HEK293 (cell line): Measurements from ENCODE around the gene CACNA2D3.

Source experiments
- AEBP2 ChIP-seq: fragments of 450-650 bp; formaldehyde crosslinking; IDR thresholded peaks from 2 replicates; pipeline ENCODE4 v1.5.1; 2016; ENCODE audit warnings: missing biosample characterization, missing genetic modification characterization, borderline replicate concordance
- MZF1 ChIP-seq: fragments of 450-650 bp; formaldehyde crosslinking; IDR thresholded peaks from 2 replicates; pipeline ENCODE4 v1.5.1; 2017; ENCODE audit warnings: missing biosample characterization, missing genetic modification characterization, borderline replicate concordance
- REST ChIP-seq: fragments of 450-650 bp; formaldehyde crosslinking; IDR thresholded peaks from 2 replicates; pipeline ENCODE4 v1.5.1; 2016; ENCODE audit warnings: missing biosample characterization, missing genetic modification characterization
- ZNF404 ChIP-seq: fragments of 450-650 bp; formaldehyde crosslinking; IDR thresholded peaks from 2 replicates; pipeline ENCODE4 v1.5.1; 2017; ENCODE audit warnings: missing biosample characterization, missing genetic modification characterization
- ZNF423 ChIP-seq: fragments of 450-650 bp; formaldehyde crosslinking; IDR thresholded peaks from 2 replicates; pipeline ENCODE4 v1.5.1; 2016; ENCODE audit warnings: missing biosample characterization, missing genetic modification characterization
- ZNF785 ChIP-seq: fragments of 450-650 bp; formaldehyde crosslinking; IDR thresholded peaks from 2 replicates; pipeline ENCODE4 v1.5.1; 2016; ENCODE audit warnings: missing biosample characterization, missing genetic modification characterization
- TF ChIP-seq, protein P1 (sequence below): fragments of 450-650 bp; formaldehyde crosslinking; IDR thresholded peaks from 2 replicates; pipeline ENCODE4 v1.5.1; 2016; ENCODE audit warnings: missing biosample characterization, missing genetic modification characterization
- TF ChIP-seq, protein P2 (sequence below): fragments of 450-650 bp; formaldehyde crosslinking; conservative IDR thresholded peaks from 2 replicates; pipeline ENCODE4 v1.5.1; 2016; ENCODE audit warnings: low read depth, missing biosample characterization, missing genetic modification characterization

DNA sequence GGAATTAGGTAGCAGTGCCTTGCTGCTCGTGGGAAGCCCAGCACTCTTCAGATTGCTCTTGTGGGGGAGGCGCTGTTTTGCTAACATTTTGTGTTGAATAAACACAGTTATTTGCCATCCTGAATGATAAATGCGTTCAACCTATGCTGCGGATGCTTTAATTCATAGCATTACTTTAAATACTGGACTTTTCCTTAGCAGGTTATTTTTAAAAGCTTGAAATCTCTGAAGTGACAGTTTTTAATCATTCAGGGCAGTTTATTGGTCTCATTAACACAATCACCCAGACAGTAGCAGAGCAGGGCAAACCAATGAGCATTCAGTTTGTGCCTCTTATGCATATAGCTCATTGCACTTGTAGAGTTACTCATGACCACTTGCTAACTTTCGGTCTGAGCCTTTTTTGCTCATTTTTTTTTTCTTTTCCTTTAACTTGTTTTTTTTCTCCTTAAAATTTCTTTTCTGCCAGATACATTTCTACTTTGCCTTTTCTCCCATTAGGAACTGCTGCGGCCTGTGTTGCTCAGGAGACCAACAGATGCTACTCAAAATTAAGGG lies 5.2 kb downstream of the CACNA2D3 start:
- no peak for TF ChIP-seq ZNF423 (tag by site-specific recombination)
- TF ChIP-seq, protein P1, sequence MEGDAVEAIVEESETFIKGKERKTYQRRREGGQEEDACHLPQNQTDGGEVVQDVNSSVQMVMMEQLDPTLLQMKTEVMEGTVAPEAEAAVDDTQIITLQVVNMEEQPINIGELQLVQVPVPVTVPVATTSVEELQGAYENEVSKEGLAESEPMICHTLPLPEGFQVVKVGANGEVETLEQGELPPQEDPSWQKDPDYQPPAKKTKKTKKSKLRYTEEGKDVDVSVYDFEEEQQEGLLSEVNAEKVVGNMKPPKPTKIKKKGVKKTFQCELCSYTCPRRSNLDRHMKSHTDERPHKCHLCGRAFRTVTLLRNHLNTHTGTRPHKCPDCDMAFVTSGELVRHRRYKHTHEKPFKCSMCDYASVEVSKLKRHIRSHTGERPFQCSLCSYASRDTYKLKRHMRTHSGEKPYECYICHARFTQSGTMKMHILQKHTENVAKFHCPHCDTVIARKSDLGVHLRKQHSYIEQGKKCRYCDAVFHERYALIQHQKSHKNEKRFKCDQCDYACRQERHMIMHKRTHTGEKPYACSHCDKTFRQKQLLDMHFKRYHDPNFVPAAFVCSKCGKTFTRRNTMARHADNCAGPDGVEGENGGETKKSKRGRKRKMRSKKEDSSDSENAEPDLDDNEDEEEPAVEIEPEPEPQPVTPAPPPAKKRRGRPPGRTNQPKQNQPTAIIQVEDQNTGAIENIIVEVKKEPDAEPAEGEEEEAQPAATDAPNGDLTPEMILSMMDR = no peak
- TF ChIP-seq, protein P2, sequence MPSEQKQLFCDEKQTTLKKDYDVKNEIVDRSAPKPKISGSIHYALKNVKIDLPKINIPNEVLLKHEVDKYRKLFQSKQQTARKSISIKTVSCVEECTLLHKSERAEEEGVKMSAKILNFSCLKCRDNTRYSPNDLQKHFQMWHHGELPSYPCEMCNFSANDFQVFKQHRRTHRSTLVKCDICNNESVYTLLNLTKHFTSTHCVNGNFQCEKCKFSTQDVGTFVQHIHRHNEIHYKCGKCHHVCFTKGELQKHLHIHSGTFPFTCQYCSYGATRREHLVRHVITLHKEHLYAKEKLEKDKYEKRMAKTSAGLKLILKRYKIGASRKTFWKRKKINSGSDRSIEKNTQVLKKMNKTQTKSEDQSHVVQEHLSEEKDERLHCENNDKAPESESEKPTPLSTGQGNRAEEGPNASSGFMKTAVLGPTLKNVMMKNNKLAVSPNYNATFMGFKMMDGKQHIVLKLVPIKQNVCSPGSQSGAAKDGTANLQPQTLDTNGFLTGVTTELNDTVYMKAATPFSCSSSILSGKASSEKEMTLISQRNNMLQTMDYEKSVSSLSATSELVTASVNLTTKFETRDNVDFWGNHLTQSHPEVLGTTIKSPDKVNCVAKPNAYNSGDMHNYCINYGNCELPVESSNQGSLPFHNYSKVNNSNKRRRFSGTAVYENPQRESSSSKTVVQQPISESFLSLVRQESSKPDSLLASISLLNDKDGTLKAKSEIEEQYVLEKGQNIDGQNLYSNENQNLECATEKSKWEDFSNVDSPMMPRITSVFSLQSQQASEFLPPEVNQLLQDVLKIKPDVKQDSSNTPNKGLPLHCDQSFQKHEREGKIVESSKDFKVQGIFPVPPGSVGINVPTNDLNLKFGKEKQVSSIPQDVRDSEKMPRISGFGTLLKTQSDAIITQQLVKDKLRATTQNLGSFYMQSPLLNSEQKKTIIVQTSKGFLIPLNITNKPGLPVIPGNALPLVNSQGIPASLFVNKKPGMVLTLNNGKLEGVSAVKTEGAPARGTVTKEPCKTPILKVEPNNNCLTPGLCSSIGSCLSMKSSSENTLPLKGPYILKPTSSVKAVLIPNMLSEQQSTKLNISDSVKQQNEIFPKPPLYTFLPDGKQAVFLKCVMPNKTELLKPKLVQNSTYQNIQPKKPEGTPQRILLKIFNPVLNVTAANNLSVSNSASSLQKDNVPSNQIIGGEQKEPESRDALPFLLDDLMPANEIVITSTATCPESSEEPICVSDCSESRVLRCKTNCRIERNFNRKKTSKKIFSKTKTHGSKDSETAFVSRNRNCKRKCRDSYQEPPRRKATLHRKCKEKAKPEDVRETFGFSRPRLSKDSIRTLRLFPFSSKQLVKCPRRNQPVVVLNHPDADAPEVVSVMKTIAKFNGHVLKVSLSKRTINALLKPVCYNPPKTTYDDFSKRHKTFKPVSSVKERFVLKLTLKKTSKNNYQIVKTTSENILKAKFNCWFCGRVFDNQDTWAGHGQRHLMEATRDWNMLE (tag by site-specific recombination) = no peak
- no peak for TF ChIP-seq REST (tag by site-specific recombination)
- TF ChIP-seq ZNF404 = no peak
- TF ChIP-seq ZNF785 = no peak
- TF ChIP-seq AEBP2 (tag by site-specific recombination) = no peak
- TF ChIP-seq MZF1 = no peak
